GM23338 (cell line): Measurements from ENCODE around the gene UBE2E2. TPM values are rescaled to one million over a fixed set of nuclear protein-coding genes. Genes with fewer than 3 reads are reported as not detected.
A peak's percentile ranks its signal among the peaks of the same experiment; 100 is the strongest.

Experiments used
- ATAC-seq: fragments of 200-7000 bp; cut with Tn5 transposase; 3 replicates; pipeline ENCODE4 v1.9.1; 2020
- DNase-seq: peaks from one replicate; pipeline ENCODE4 v3.0.0-alpha.2; 2015; ENCODE audit warnings: low spot score
- H2AFZ ChIP-seq: fragments of 200-600 bp; sonication (generic); 2 replicates; pipeline ENCODE4 v1.8.0; 2016; ENCODE audit warnings: antibody characterized with exemption, mild to moderate bottlenecking, moderate library complexity
- H3F3A ChIP-seq: fragments of 200-600 bp; sonication (generic); replicated peaks from 2 replicates; pipeline ENCODE4 v1.8.0; 2017; ENCODE audit warnings: antibody characterized with exemption, mixed run types, low read depth
- H3K27ac ChIP-seq: fragments of 200-600 bp; sonication (generic); 2 replicates; pipeline ENCODE4 v1.6.1; 2016; ENCODE audit warnings: low read depth
- H3K27me3 ChIP-seq: fragments of 200-600 bp; sonication (generic); 2 replicates; pipeline ENCODE4 v1.8.0; 2016; ENCODE audit warnings: mild to moderate bottlenecking, mixed run types, moderate library complexity; ENCODE audit not compliant: insufficient read depth
- H3K36me3 ChIP-seq: fragments of 200-600 bp; sonication (generic); 2 replicates; pipeline ENCODE4 v1.8.0; 2016; ENCODE audit warnings: mild to moderate bottlenecking; ENCODE audit not compliant: insufficient read depth
- H3K4me1 ChIP-seq: fragments of 200-600 bp; sonication (generic); 2 replicates; pipeline ENCODE4 v1.8.0; 2016; ENCODE audit warnings: mild to moderate bottlenecking, moderate library complexity; ENCODE audit not compliant: insufficient read depth
- H3K4me2 ChIP-seq: fragments of 200-600 bp; sonication (generic); 2 replicates; pipeline ENCODE4 v1.7.1; 2017; ENCODE audit warnings: mixed run types
- H3K4me3 ChIP-seq: fragments of 200-600 bp; sonication (generic); 2 replicates; pipeline ENCODE4 v1.6.1; 2016; ENCODE audit warnings: mixed run types
- H3K79me2 ChIP-seq: fragments of 200-600 bp; sonication (generic); replicated peaks from 2 replicates; pipeline ENCODE4 v1.8.0; 2017; ENCODE audit warnings: mild to moderate bottlenecking; ENCODE audit not compliant: insufficient read depth
- H3K9me2 ChIP-seq: fragments of 200-600 bp; sonication (generic); 2 replicates; pipeline ENCODE4 v1.8.0; 2017; ENCODE audit not compliant: insufficient read depth
- H4K20me1 ChIP-seq: fragments of 200-600 bp; sonication (generic); replicated peaks from 2 replicates; pipeline ENCODE4 v1.8.0; 2017; ENCODE audit warnings: mild to moderate bottlenecking; ENCODE audit not compliant: insufficient read depth
- H3K27ac Mint-ChIP-seq: 2 replicates; pipeline ENCODE4 v1.8.0; 2020; ENCODE audit warnings: inconsistent platforms, mild to moderate bottlenecking, moderate library complexity, mixed read lengths
- H3K27me3 Mint-ChIP-seq: 3 replicates; pipeline ENCODE4 v1.8.0; 2022; ENCODE audit warnings: low read depth, mild to moderate bottlenecking, moderate library complexity, mixed read lengths, inconsistent platforms; ENCODE audit not compliant: insufficient read depth, poor library complexity
- H3K36me3 Mint-ChIP-seq: 3 replicates; pipeline ENCODE4 v1.8.0; 2021; ENCODE audit warnings: low read depth, mild to moderate bottlenecking, inconsistent platforms, moderate library complexity, mixed read lengths
- H3K4me1 Mint-ChIP-seq: 3 replicates; pipeline ENCODE4 v1.8.0; 2020; ENCODE audit warnings: mild to moderate bottlenecking, inconsistent platforms, mixed read lengths
- H3K4me3 Mint-ChIP-seq: 3 replicates; pipeline ENCODE4 v1.8.0; 2021; ENCODE audit warnings: moderate library complexity, mild to moderate bottlenecking, inconsistent platforms, mixed read lengths
- H3K9me3 Mint-ChIP-seq: 3 replicates; pipeline ENCODE4 v1.8.0; 2020; ENCODE audit warnings: moderate library complexity, mild to moderate bottlenecking, inconsistent platforms, mixed read lengths
- CTCF ChIP-seq, 2 experiments: fragments of 200-600 bp in 1 of 2; sonication (generic) in 1 of 2; conservative IDR thresholded peaks; 2 replicates each; pipeline versions ENCODE4 v1.5.1 to v1.6.1; 2016 to 2017; ENCODE audit warnings: antibody characterized with exemption in 2 of 2, low read depth in 2 of 2, mild to moderate bottlenecking in 2 of 2, moderate library complexity in 1 of 2
- EZH2 ChIP-seq: fragments of 200-600 bp; sonication (generic); IDR thresholded peaks from one replicate; pipeline ENCODE4 v1.8.0; 2017; ENCODE audit warnings: antibody characterized with exemption, mild to moderate bottlenecking, low read depth; ENCODE audit not compliant: unreplicated experiment
- POLR2AphosphoS5 ChIP-seq: IDR thresholded peaks from 2 replicates; pipeline ENCODE4 v1.6.1; 2016; ENCODE audit warnings: antibody characterized with exemption, low read depth
- REST ChIP-seq: IDR thresholded peaks from one replicate; pipeline ENCODE4 v1.6.1; 2018; ENCODE audit warnings: antibody characterized with exemption; ENCODE audit not compliant: unreplicated experiment
- STAT1 ChIP-seq: IDR thresholded peaks from one replicate; pipeline ENCODE4 v1.6.1; 2016; ENCODE audit warnings: antibody characterized with exemption; ENCODE audit not compliant: unreplicated experiment
- ZNF331 ChIP-seq: fragments of 250-450 bp; sonication (Bioruptor Pico); IDR thresholded peaks from 2 replicates; pipeline ENCODE4 v1.5.0; 2020; ENCODE audit warnings: low read depth, mild to moderate bottlenecking, moderate library complexity
- ZNF462 ChIP-seq: fragments of 250-450 bp; sonication (Bioruptor Pico); IDR thresholded peaks from 2 replicates; pipeline ENCODE4 v1.5.0; 2020; ENCODE audit warnings: mild to moderate bottlenecking, moderate library complexity
- polyA plus RNA-seq: library from polyadenylated mRNA; unstranded; fragments of >200 nt; fragmentation: Nextera tagmentation; extraction: Ambion mirVana; gene quantifications from 2 replicates; pipeline ENCODE4 v1.2.1, GENCODE V29; 2016
- total RNA-seq: library from RNA; depleted of rRNA; stranded (reverse); fragments of >200 nt; shearing (Covaris generic); gene quantifications from 2 replicates; pipeline ENCODE4 v1.2.3, GENCODE V29; 2014

Gene UBE2E2
- total and polyA plus RNA-seq, 2 experiments from 2014 or later, result 86.9 to 169 TPM

GRCh38 chr3:23396746-23397145 is 193.6 kb downstream of the UBE2E2 start (continued):
- TF ChIP-seq REST, result no peak
- TF ChIP-seq ZNF331 (CRISPR knock-in tag), result no peak
- no peak for TF ChIP-seq EZH2

GRCh38 chr3:23399221-23399620 is 196.1 kb downstream of the UBE2E2 start:
- no peaks in the 10 kb centered on the region for H3K36me3 ChIP-seq
- H3F3A ChIP-seq, result no peaks in the 10 kb centered on the region
- peaks cover 2% of the 10 kb centered on the region for H3K27me3 Mint-ChIP-seq
- no peak overlapping the region for H3K4me3 ChIP-seq
- no peak for DNase-seq
- H3K4me1 ChIP-seq, result peaks cover 13% of the 10 kb centered on the region; the same call in 1 of the 2 replicates
- no peak for ATAC-seq
- no peaks in the 10 kb centered on the region for H3K27me3 ChIP-seq
- peaks cover 16% of the 10 kb centered on the region for H3K79me2 ChIP-seq
- no peak overlapping the region for H3K4me3 Mint-ChIP-seq
- no peaks in the 10 kb centered on the region for H3K36me3 Mint-ChIP-seq
- no peaks in the 10 kb centered on the region for H3K9me2 ChIP-seq
- no peak overlapping the region for H3K4me2 ChIP-seq
- peak overlapping the region; percentile 64; the same call in 1 of the 2 replicates for H3K27ac Mint-ChIP-seq
- H4K20me1 ChIP-seq, result no peaks in the 10 kb centered on the region
- H3K4me1 Mint-ChIP-seq, result peaks cover 13% of the 10 kb centered on the region
- no peaks in the 10 kb centered on the region for H3K9me3 Mint-ChIP-seq
- no peak overlapping the region for H3K27ac ChIP-seq
- no peak overlapping the region for H2AFZ ChIP-seq
- TF ChIP-seq STAT1 (no peak), CTCF (conservative IDR thresholded peaks at IDR 0.05; ENCODE audit: low read depth in 2 of 2) (no peak), EZH2 (no peak), POLR2AphosphoS5 (no peak)

- Histone ChIP-seq H3K9me2 (no peaks in the 10 kb centered on the region), H3K36me3 (no peaks in the 10 kb centered on the region), H3K27ac (no peak overlapping the region), H4K20me1 (no peaks in the 10 kb centered on the region), H3K4me3 (no peak overlapping the region), H3K4me2 (no peak overlapping the region), H3F3A (no peaks in the 10 kb centered on the region), H3K27me3 (no peaks in the 10 kb centered on the region), H2AFZ (no peak overlapping the region), H3K79me2 (peaks cover 18% of the 10 kb centered on the region), H3K4me1 (peaks cover 15% of the 10 kb centered on the region)
- Mint-ChIP-seq H3K27me3 (no peaks in the 10 kb centered on the region), H3K4me1 (peaks cover 22% of the 10 kb centered on the region), H3K27ac (no peak overlapping the region), H3K4me3 (no peak overlapping the region), H3K9me3 (no peaks in the 10 kb centered on the region), H3K36me3 (no peaks in the 10 kb centered on the region)
- DNase-seq, result no peak
- ATAC-seq, result no peak
- TF ChIP-seq ZNF462, result no peak
These were observed 199.8 kb downstream of the UBE2E2 start for GRCh38 chr3:23402728-23403492.
